Natural killer cell (primary cell): ENCODE results near the gene KPNA3. TPM values are rescaled to one million over a fixed set of nuclear protein-coding genes. Genes with fewer than 3 reads are reported as not detected.
"Not testable (repeated sequence)": the region's sequence is repeated elsewhere in the genome, so short reads cannot be mapped to it uniquely, and the experiment has no call there.

Experiments used
- ATAC-seq, 3 donors: fragments of 150-1000 bp in 2 of 3; fragments of 200-7000 bp in 1 of 3; cut with Tn5 transposase; 1 replicate in 1 of 3; 2 replicates in 2 of 3; pipeline ENCODE4 v1.10.0; 2021; ENCODE audit warnings: mild to moderate bottlenecking in 2 of 3, moderate library complexity in 2 of 3
- DNase-seq, 2 donors: peaks; one replicate each; pipeline versions ENCODE4 v3.0.0 to v3.0.0-alpha.2; 2013 to 2021; ENCODE audit warnings: mixed read lengths in 1 of 2
- H3K27ac ChIP-seq: one replicate; pipeline ENCODE4 v1.5.1; 2013; ENCODE audit warnings: mild to moderate bottlenecking, low read length
- H3K27me3 ChIP-seq: one replicate; pipeline ENCODE4 v1.6.1; 2013; ENCODE audit warnings: low read length; ENCODE audit not compliant: control insufficient read depth, insufficient read depth
- H3K36me3 ChIP-seq: one replicate; pipeline ENCODE4 v1.6.1; 2013; ENCODE audit warnings: low read length; ENCODE audit not compliant: control insufficient read depth, insufficient read depth
- H3K4me1 ChIP-seq: one replicate; pipeline ENCODE4 v1.6.1; 2013; ENCODE audit warnings: low read length; ENCODE audit not compliant: control insufficient read depth, insufficient read depth
- H3K4me3 ChIP-seq: one replicate; pipeline ENCODE4 v1.5.1; 2013; ENCODE audit warnings: low read length
- H3K9me3 ChIP-seq: one replicate; pipeline ENCODE4 v1.6.1; 2013; ENCODE audit warnings: low read length; ENCODE audit not compliant: control insufficient read depth, insufficient read depth
- H3K27ac Mint-ChIP-seq, 2 donors: one replicate each; pipeline ENCODE4 v1.8.0; 2022; ENCODE audit warnings: mild to moderate bottlenecking in 2 of 2, mixed read lengths in 2 of 2, moderate library complexity in 1 of 2
- H3K27me3 Mint-ChIP-seq, 2 donors: one replicate each; pipeline ENCODE4 v1.8.0; 2022; ENCODE audit warnings: low read depth in 2 of 2, mixed read lengths in 2 of 2
- H3K36me3 Mint-ChIP-seq: one replicate; pipeline ENCODE4 v1.8.0; 2022; ENCODE audit warnings: mixed read lengths
- H3K4me1 Mint-ChIP-seq, 2 donors: one replicate each; pipeline ENCODE4 v1.8.0; 2022; ENCODE audit warnings: mixed read lengths in 2 of 2
- H3K4me3 Mint-ChIP-seq: one replicate; pipeline ENCODE4 v1.8.0; 2022; ENCODE audit warnings: mild to moderate bottlenecking, moderate library complexity, mixed read lengths
- H3K9me3 Mint-ChIP-seq, 2 donors: one replicate each; pipeline ENCODE4 v1.8.0; 2022; ENCODE audit warnings: mixed read lengths in 2 of 2
- WGBS: methylation state at CpG from one replicate; pipeline ENCODE4 v1.1.7; 2013; ENCODE audit warnings: missing lambda C conversion rate; ENCODE audit not compliant: insufficient coverage; 5-methylcytosine and 5-hydroxymethylcytosine counted together
- intact Hi-C: fragments of 100-400 bp; cut with micrococcal nuclease; formaldehyde crosslinking; loops from one replicate; pipeline ENCODE4 v1.14.2; 2022
- total RNA-seq, 4 donors: library from RNA; stranded (reverse); fragments of 120-200 nt in 1 of 4; gene quantifications; one replicate each; pipeline versions ENCODE4 v1.2.3 to v1.2.4, GENCODE V29; 2013 to 2022
- TF ChIP-seq, protein P1 (sequence below): fragments of 200-600 bp; IDR thresholded peaks from one replicate; pipeline ENCODE4 v1.8.0; 2022; ENCODE audit warnings: antibody characterized with exemption

Gene KPNA3
- total RNA-seq, 3 donors from 2014 or later (not counting 1 experiment from before 2014, with no cell fraction given), result 27.8 to 35.5 (median 29.8) TPM

DNA sequence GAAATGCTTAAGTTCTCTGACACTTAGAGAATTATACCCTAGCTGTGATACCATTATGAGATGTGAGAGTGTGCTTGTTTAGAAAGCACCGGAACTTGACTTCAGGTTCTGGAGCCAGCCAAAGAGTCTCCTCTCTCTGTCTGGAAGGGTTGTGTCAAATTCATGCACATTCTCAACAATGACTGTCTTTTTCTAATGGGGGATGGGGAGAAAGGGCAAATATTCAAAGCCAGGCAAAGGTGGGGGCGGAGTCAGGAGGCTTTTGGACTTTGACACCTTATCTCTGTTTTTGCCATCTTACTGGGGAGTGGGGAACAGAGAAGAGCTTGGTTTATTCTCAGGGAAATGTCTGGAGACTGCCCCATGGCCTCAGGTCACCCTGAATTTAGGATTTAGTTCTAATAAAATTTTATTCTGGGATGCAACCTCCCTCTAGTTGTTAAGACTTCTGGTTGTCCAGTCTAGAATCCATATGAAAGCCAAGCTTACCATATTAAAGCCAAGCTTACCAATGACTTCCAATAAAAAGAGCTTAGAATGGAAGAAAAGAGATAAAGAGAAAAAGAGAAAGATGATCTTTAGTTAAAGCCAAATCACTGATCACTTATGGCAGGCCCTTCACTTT is 28.2 kb upstream of the KPNA3 start:
- no peak overlapping the region for H3K4me3 Mint-ChIP-seq
- intact Hi-C loops, result no loop called here
- no peaks in the 10 kb centered on the region for H3K9me3 Mint-ChIP-seq
- no peak for DNase-seq
- Histone ChIP-seq H3K27me3 (no peaks in the 10 kb centered on the region), H3K4me3 (no peak overlapping the region), H3K36me3 (no peaks in the 10 kb centered on the region), H3K27ac (no peak overlapping the region), H3K4me1 (no peaks in the 10 kb centered on the region), H3K9me3 (no peaks in the 10 kb centered on the region)
- WGBS, result 94% methylated on average over 2 of the region's 2 CpGs
- no peak for ATAC-seq
- H3K27me3 Mint-ChIP-seq, result peaks cover 16 to 23% of the 10 kb centered on the region in 2 donors
- TF ChIP-seq, protein P1, sequence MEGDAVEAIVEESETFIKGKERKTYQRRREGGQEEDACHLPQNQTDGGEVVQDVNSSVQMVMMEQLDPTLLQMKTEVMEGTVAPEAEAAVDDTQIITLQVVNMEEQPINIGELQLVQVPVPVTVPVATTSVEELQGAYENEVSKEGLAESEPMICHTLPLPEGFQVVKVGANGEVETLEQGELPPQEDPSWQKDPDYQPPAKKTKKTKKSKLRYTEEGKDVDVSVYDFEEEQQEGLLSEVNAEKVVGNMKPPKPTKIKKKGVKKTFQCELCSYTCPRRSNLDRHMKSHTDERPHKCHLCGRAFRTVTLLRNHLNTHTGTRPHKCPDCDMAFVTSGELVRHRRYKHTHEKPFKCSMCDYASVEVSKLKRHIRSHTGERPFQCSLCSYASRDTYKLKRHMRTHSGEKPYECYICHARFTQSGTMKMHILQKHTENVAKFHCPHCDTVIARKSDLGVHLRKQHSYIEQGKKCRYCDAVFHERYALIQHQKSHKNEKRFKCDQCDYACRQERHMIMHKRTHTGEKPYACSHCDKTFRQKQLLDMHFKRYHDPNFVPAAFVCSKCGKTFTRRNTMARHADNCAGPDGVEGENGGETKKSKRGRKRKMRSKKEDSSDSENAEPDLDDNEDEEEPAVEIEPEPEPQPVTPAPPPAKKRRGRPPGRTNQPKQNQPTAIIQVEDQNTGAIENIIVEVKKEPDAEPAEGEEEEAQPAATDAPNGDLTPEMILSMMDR, result no peak
- H3K4me1 Mint-ChIP-seq, result no peaks in the 10 kb centered on the region
- H3K27ac Mint-ChIP-seq, result no peak overlapping the region
- no peaks in the 10 kb centered on the region for H3K36me3 Mint-ChIP-seq

GRCh38 chr13:49816047-49816446 is 23.6 kb upstream of the KPNA3 start:
- H3K27ac Mint-ChIP-seq, H3K4me3 ChIP-seq, H3K27me3 ChIP-seq, H3K9me3 ChIP-seq, ATAC-seq, H3K4me3 Mint-ChIP-seq, H3K36me3 ChIP-seq, H3K9me3 Mint-ChIP-seq, intact Hi-C loops, H3K36me3 Mint-ChIP-seq, DNase-seq, H3K27ac ChIP-seq, H3K4me1 ChIP-seq, H3K4me1 Mint-ChIP-seq: not testable (repeated sequence)
- 96% methylated on average over 4 of the region's 4 CpGs for WGBS
- peaks cover 21 to 32% of the 10 kb centered on the region in 2 donors for H3K27me3 Mint-ChIP-seq

GRCh38 chr13:49814551-49815270 is 22.2 kb upstream of the KPNA3 start:
- H3K4me1 ChIP-seq, result no peaks in the 10 kb centered on the region
- H3K27me3 ChIP-seq, result peaks cover 2% of the 10 kb centered on the region
- H3K9me3 Mint-ChIP-seq, result no peaks in the 10 kb centered on the region
- 78% methylated on average over 7 of the region's 7 CpGs for WGBS
- H3K36me3 Mint-ChIP-seq, result no peaks in the 10 kb centered on the region
- H3K27me3 Mint-ChIP-seq, result peaks cover 25 to 32% of the 10 kb centered on the region in 2 donors
- no peak for DNase-seq
- TF ChIP-seq, protein P1, result no peak
- no peak overlapping the region for H3K4me3 ChIP-seq
- no peaks in the 10 kb centered on the region for H3K4me1 Mint-ChIP-seq
- no peaks in the 10 kb centered on the region for H3K9me3 ChIP-seq
- no peak overlapping the region for H3K27ac Mint-ChIP-seq
- no peaks in the 10 kb centered on the region for H3K36me3 ChIP-seq
- no peak for ATAC-seq
- intact Hi-C loops, result no loop called here
- H3K27ac ChIP-seq, result no peak overlapping the region
- H3K4me3 Mint-ChIP-seq, result no peak overlapping the region

DNA sequence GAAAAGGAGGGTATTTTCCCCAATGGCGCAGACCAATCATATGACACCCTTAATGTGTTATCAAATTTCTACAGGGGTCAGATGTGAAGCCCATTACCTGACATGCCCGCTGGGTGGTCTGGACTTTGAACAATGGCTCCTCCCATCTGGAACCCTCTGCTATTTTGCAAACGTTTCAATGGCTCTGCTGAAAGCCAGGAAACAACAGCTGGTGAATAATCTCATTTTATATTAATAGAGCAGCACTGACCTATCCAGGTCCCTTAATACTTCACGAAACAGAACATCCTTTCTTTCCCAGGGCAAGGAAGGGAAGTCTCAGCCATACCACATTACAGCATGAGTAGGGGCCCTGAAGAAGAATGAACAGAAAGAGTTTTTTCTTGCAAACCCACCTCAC is 20.3 kb upstream of the KPNA3 start:
- intact Hi-C loops, result no loop called here
- Histone ChIP-seq H3K27me3 (peaks cover 2% of the 10 kb centered on the region), H3K9me3 (no peaks in the 10 kb centered on the region), H3K4me1 (no peaks in the 10 kb centered on the region), H3K27ac (no peak overlapping the region), H3K36me3 (no peaks in the 10 kb centered on the region), H3K4me3 (no peak overlapping the region)
- Mint-ChIP-seq H3K27ac (no peak overlapping the region), H3K36me3 (no peaks in the 10 kb centered on the region), H3K9me3 (no peaks in the 10 kb centered on the region), H3K4me3 (no peak overlapping the region), H3K4me1 (no peaks in the 10 kb centered on the region), H3K27me3 (peaks cover 29 to 30% of the 10 kb centered on the region in 2 donors)
- DNase-seq (no peak), ATAC-seq (no peak)
- TF ChIP-seq, protein P1, result no peak
- 85% methylated on average over 4 of the region's 4 CpGs for WGBS
